ENCODE results near the gene CYB561D2.

DNA sequence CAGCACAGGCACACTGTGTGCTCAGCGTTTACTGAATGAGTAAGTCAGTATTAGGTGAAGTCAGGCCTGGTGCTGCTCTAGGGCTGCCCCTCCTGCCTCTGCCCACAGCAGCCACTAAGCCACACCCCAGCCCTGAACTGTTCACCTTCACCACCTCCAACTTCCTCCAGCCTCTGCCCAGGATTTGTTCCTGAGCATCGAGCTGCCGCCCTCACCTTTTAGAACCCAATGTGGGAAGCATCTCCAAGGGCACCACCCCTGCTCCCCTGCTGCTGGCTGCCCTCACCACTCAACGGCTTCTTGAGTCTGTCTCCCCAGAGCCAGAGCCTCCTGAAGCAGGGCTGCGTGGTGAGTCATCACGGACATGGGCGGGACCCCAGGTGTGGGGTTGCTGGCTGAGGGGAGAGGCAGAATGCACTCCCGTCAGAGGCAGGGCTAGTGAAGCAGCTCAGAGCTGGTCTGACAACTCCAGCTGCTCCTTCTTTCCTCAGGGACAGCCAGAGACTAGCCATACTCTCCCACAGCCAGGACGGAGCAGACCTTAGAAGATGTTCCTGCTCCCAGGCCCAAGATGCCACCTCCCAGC, 33.9 kb upstream of the CYB561D2 start:
- no peak for TF ChIP-seq CTCF (IDR thresholded peaks at IDR 0.05)
- no peak for TF ChIP-seq EP300 (IDR thresholded peaks at IDR 0.05)
- peak in 1 of 4 donors; percentile 28 for TF ChIP-seq POLR2A (IDR thresholded peaks at IDR 0.05)
- peak in 2 of 3 donors; percentile 74 to 77 for TF ChIP-seq POLR2AphosphoS5 (IDR thresholded peaks at IDR 0.05)
